Hepatocyte (in vitro differentiated cells): ENCODE data around the gene SPAG16.

Experiments
- EZH2 ChIP-seq: fragments of 200-600 bp; sonication (generic); IDR thresholded peaks from 2 replicates; pipeline ENCODE4 v1.6.1; 2016; ENCODE audit warnings: antibody characterized with exemption, mild to moderate bottlenecking, borderline replicate concordance
- EZH2phosphoT487 ChIP-seq: fragments of 200-600 bp; sonication (generic); IDR thresholded peaks from one replicate; pipeline ENCODE4 v1.6.1; 2018; ENCODE audit warnings: antibody characterized with exemption, mild to moderate bottlenecking, low read depth, moderate library complexity; ENCODE audit not compliant: unreplicated experiment, severe bottlenecking
- TF ChIP-seq, protein P1 (sequence below): fragments of 200-600 bp; sonication (generic); IDR thresholded peaks from 2 replicates; pipeline ENCODE4 v1.5.1; 2016; ENCODE audit warnings: antibody characterized with exemption, mild to moderate bottlenecking; ENCODE audit not compliant: poor library complexity

DNA sequence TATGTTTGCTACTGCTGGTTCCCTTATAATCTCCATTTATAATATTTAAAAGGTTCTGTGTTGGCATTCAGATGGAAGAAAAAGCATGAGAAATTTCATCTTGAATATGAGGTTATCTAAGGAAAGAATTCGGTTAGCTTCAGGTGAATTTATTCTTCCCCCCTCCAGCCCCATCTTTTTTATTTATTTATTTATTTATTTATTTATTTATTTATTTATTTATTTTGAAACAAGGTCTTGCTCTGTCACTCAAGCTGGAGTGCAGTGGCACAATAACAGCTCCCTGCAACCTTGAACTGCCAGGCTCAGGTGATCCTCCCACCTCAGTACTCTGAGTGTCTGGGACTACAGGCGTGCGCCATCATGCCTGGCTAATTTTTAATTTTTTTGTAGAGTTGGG is 1031.1 kb downstream of the SPAG16 start:
- TF ChIP-seq EZH2 (no peak), EZH2phosphoT487 (no peak)
- TF ChIP-seq, protein P1, sequence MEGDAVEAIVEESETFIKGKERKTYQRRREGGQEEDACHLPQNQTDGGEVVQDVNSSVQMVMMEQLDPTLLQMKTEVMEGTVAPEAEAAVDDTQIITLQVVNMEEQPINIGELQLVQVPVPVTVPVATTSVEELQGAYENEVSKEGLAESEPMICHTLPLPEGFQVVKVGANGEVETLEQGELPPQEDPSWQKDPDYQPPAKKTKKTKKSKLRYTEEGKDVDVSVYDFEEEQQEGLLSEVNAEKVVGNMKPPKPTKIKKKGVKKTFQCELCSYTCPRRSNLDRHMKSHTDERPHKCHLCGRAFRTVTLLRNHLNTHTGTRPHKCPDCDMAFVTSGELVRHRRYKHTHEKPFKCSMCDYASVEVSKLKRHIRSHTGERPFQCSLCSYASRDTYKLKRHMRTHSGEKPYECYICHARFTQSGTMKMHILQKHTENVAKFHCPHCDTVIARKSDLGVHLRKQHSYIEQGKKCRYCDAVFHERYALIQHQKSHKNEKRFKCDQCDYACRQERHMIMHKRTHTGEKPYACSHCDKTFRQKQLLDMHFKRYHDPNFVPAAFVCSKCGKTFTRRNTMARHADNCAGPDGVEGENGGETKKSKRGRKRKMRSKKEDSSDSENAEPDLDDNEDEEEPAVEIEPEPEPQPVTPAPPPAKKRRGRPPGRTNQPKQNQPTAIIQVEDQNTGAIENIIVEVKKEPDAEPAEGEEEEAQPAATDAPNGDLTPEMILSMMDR: no peak
